NCI-H2171 (cell line): ENCODE measurements around the gene LRPPRC.
A peak's percentile ranks its signal among the peaks of the same experiment; 100 is the strongest.
"Not testable (repeated sequence)": the region's sequence is repeated elsewhere in the genome, so short reads cannot be mapped to it uniquely, and the experiment has no call there.

Experiments
- DNase-seq: peaks from one replicate; lab custom pipeline; 2025; lab: John Stamatoyannopoulos, UW

The LRPPRC gene

GRCh38 chr2:43977677-43978375 lies 18.0 kb downstream of the LRPPRC start:
- no peak for DNase-seq

DNA sequence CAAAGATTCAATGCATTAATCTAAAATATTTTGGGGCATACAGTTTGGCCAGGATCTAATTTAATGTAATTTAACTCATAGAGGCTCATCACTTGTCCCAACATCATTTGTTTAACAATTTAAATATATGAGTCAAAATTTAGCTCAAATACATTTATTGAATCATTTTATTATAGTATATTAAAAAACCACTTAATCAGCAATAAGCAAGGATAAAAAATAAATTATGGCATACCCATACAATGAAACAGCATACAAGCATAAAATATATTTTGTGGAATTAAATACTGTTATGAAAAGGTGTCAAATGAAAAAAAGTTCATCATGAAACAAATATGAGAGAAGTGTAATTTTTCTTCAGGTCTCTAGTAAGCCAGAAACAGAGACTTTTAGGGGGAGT lies 34.9 kb downstream of the LRPPRC start:
- no peak for DNase-seq

- no peak for DNase-seq
Observed at GRCh38 chr2:43958397-43959275, 37.2 kb downstream of the LRPPRC start.

DNA sequence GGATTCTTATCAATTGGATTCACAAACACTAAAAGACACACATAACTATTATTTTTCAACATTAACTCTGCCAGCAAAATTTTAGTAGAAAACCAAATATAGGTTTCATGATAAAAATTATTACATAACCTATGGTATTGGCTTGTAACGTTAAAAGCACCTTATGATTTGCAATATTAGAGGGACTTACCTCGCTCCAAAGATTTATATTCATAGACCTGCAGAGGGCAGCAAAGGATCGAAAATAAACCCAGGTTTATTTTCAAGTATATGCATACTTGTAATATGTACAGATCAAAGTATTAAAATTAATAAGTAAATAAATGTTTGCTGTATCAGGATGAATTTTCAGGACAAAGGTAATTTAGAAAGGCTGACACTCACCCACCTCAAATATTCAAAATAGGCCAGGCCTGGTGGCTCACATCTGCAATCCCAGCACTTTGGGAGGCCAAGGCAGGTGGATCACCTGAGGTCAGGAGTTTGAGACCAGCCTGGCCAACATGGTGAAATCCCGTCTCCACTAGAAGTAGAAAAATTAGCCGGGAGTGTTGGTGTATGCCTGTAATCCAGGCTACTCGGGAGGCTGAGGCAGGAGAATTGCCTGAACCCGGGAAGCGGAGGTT lies 45.3 kb downstream of the LRPPRC start:
- no peak for DNase-seq

DNA sequence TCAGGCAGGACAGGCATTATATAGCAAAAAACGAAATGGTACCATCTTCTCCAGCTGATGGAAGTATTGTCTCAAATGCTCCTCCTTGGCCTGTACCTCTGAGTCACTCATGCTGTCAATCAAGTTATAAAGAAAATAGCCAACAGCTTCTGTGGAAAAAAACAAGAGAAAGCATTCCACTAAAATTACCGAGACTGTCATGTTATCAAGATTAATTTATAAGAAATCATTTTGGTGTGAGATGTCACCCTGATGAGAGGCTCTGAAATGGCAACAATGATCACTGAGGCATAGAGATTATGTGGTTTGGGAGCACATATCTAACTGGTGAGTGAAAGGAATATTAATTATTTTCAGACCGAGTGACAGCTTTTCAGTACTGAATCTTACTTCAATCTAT lies 47.4 kb downstream of the LRPPRC start:
- DNase-seq: no peak

GRCh38 chr2:43946685-43947084 lies 49.1 kb downstream of the LRPPRC start:
- DNase-seq: no peak

- DNase-seq: no peak
Observed at GRCh38 chr2:43945439-43945838, 50.4 kb downstream of the LRPPRC start.

GRCh38 chr2:43944915-43945314 lies 50.9 kb downstream of the LRPPRC start:
- no peak for DNase-seq

GRCh38 chr2:43943809-43944452 lies 51.9 kb downstream of the LRPPRC start:
- DNase-seq: peak; percentile 51

DNA sequence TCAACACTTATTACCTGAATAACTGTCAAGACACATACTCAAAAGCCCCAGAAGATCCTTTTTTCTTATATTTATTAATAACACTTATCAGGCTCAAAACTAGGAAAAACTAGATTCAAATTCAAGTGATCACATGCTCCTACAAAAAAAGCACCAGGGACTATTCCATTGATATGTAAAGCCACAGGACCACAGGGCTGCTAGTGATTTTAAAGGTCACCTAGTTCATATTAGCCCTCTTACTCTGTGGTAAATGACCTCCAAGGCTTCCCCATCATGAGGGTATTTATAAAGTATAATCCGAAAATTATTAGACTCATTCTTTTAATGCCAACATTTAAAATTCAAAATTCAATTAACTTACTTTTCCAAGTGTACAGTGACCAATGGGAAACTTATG lies 52.5 kb downstream of the LRPPRC start:
- no peak for DNase-seq

- no peak for DNase-seq
Observed at GRCh38 chr2:43942881-43943280, 52.9 kb downstream of the LRPPRC start.

GRCh38 chr2:43941966-43942365 lies 53.8 kb downstream of the LRPPRC start:
- DNase-seq: no peak

- no peak for DNase-seq
Observed at GRCh38 chr2:43941359-43941758, 54.4 kb downstream of the LRPPRC start.

DNA sequence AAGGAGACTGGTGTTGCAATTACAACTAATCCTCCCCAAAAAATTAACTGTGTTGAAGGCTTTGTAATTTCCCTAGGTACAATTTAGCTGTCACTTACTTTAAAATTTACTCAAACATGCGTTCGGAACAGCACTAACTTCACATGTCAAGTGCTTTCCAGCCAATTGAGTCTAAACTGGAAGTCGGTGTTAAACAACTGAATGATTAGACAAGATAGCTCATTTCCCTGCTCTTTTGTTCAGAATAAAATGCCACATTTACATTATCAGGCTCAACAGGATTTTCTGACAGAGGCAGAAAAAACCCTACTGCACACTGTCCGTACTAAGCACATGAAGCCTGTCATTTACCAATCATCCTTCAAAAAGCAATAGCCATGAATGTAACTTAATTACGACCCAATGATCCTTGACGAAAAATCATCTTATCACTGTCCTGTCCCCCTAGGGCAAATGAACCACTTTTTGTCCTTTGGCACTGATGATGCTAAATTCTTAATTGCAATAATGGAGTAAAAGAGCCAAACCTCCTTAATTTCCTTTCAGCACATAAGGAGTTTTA lies 56.0 kb downstream of the LRPPRC start:
- DNase-seq: no peak

DNA sequence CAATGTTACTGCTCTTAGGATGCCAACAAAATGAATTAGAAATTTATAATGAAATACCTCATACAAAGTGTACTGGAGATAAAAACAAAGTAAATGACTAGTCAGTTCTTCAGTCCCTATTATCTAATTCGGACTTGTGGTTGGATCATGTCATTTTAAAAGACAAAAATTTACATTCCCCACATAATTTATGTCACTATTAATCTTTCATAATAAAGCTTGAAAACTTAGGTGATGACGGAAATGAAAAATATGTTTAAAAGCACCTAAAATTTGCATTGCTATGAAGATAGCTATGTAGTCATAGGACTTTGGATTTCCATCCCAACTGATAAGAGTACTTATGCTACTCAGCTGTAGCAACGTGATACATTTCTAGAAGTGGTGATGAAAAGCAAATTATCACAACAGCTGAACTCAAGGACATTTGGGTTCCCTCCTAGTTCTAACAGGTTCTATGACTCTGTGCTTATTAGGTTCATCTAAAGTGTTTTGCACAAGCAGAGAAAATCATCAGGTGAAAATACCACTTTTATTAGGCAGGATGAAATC lies 58.4 kb downstream of the LRPPRC start:
- no peak for DNase-seq

- DNase-seq: no peak
Observed at GRCh38 chr2:43934567-43934966, 61.2 kb downstream of the LRPPRC start.

- DNase-seq: no peak
Observed at GRCh38 chr2:43931293-43931692, 64.5 kb downstream of the LRPPRC start.

DNA sequence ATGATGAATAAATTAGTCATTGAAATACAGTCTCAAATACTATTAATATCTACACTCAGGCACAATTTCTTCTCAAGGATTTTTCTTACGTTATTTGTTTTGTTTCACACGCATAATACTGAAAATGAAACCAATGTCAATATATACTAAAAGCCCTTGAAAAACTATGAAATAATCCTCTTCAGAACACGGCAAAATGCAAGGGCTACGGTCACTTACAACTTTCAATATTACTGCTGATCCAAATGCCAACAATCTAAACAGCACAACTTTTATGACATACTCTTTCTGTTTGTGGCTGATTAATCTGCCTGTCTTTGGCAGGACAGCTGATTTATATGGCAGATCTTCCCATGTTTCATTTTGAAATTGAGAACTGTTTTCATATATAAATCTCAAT lies 68.3 kb downstream of the LRPPRC start:
- DNase-seq: no peak

DNA sequence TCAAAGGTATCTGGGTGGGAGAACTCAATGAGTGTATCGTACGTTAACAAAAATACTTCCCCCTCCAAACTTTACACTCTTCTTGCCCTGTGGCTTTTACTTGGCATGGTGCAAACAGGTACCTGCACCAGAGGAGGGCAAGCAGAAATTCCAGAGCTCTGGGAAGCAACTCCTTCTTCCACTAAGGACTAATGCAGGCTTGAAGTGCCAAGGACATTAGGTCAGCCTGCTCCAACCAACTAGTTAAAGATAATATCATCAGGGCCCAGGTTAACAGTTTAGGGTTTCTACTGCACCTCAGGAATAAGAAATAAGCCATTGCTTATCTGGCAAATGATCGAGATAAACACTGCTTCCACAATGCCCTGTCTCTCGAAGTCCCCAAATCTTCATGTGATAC lies 70.4 kb downstream of the LRPPRC start:
- DNase-seq: no peak

GRCh38 chr2:43924463-43924862 lies 71.3 kb downstream of the LRPPRC start:
- no peak for DNase-seq

GRCh38 chr2:43911136-43911790 lies 84.5 kb downstream of the LRPPRC start:
- DNase-seq: not testable (repeated sequence)
